ENCODE data around the gene EIF1AY. TPM values are rescaled to one million over a fixed set of nuclear protein-coding genes. Genes with fewer than 3 reads are reported as not detected.

Gene EIF1AY
- 8.5 and 12.9 TPM in 2 replicates for total RNA-seq

DNA sequence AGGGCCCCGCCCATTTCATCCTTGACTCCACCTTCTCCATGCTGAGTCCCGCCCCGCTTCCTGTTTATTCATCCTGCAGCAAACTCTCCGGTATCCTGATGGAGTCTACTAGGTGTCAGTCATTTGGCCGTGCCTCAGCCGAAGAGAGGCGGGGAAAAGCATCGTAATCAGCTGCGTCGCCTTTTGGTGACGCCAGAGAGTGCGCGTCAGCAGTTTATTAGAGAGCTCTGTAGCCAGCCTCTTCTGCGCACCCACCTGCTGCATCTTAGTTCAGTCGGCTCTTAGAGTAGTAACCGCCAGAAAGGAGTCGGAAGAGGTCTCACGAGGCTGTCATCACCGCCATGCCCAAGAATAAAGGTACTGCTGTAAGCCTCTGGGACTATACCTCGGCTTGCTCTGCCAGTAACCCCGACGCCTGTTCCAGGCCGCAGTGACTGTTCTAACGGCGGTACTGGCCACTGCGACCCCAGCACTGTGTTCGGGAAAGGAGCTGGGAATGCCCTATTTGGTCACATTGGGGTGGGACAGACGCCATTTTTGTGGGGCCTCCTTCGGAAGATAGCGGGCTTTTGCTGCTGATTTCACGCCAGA, at the start of gene EIF1AY:
Gene EIF1AY (plus strand): TSS at position 246 of the 591 bp plus-strand sequence. CDS start 96 bp downstream, at position 342.

Other genes starting within 250 kb of the EIF1AY start
- not detected in 2 replicates for gene RPS4Y2, start 180.3 kb downstream of the EIF1AY start, total RNA-seq

Data from pericardium fibroblast (primary cell).